A673 (cell line): Measurements from ENCODE around the gene KCNS3. TPM values are rescaled to one million over a fixed set of nuclear protein-coding genes. Genes with fewer than 3 reads are reported as not detected.

ENCODE experiments used
- BruUV-seq: library from RNA; stranded (reverse); fragments of 400-500 nt; replicated peaks from 2 replicates; lab custom pipeline; 2021; lab: Mats Ljungman, UMichigan
- CTCF ChIA-PET: fragments of 300-600 bp; sonication (Branson Sonifier 250); formaldehyde crosslinking; loops from one replicate; lab custom pipeline; 2022; ENCODE audit warnings: antibody characterized with exemption; lab: Charles Lee
- POLR2A ChIA-PET: fragments of 300-600 bp; sonication (Branson Sonifier 250); formaldehyde crosslinking; loops from one replicate; lab custom pipeline; 2022; ENCODE audit warnings: antibody characterized with exemption; ENCODE audit not compliant: low non-redundant PET; lab: Charles Lee
- DNase-seq: peaks from one replicate; pipeline ENCODE4 v3.0.0-alpha.2; 2015; ENCODE audit warnings: low spot score
- H3K27ac ChIP-seq: fragments of 200-600 bp; sonication (generic); 2 replicates; pipeline ENCODE4 v1.5.1; 2016; ENCODE audit warnings: mixed run types, low read depth, mild to moderate bottlenecking, mixed read lengths, antibody characterized with exemption, low read length; ENCODE audit not compliant: poor library complexity, severe bottlenecking
- H3K27me3 ChIP-seq: fragments of 200-600 bp; sonication (generic); replicated peaks from 2 replicates; pipeline ENCODE4 v1.6.1; 2017; ENCODE audit warnings: mixed run types, low read depth, mild to moderate bottlenecking, mixed read lengths, antibody characterized with exemption, low read length; ENCODE audit not compliant: insufficient read depth, poor library complexity
- H3K36me3 ChIP-seq: fragments of 200-600 bp; sonication (generic); 2 replicates; pipeline ENCODE4 v1.6.1; 2016; ENCODE audit warnings: mixed run types, mild to moderate bottlenecking, mixed read lengths, antibody characterized with exemption, low read length; ENCODE audit not compliant: insufficient read depth, poor library complexity, severe bottlenecking
- H3K4me1 ChIP-seq: fragments of 200-600 bp; sonication (generic); 2 replicates; pipeline ENCODE4 v1.6.1; 2017; ENCODE audit warnings: mixed run types, mild to moderate bottlenecking, mixed read lengths, antibody characterized with exemption, low read length; ENCODE audit not compliant: insufficient read depth, poor library complexity, severe bottlenecking
- H3K4me3 ChIP-seq: fragments of 200-600 bp; sonication (generic); 2 replicates; pipeline ENCODE4 v1.5.1; 2016; ENCODE audit warnings: low read depth, mixed run types, mild to moderate bottlenecking, mixed read lengths, low read length; ENCODE audit not compliant: poor library complexity, severe bottlenecking
- H3K9me3 ChIP-seq: fragments of 200-600 bp; sonication (generic); 2 replicates; pipeline ENCODE4 v1.6.1; 2016; ENCODE audit warnings: mixed run types, low read depth, mild to moderate bottlenecking, mixed read lengths, antibody characterized with exemption, low read length; ENCODE audit not compliant: poor library complexity, severe bottlenecking
- CTCF ChIP-seq: fragments of 300-800, 200-600 bp; sonication (generic); conservative IDR thresholded peaks from 2 replicates; pipeline ENCODE4 v1.5.1; 2017; ENCODE audit warnings: low read depth, mild to moderate bottlenecking, antibody characterized with exemption, low read length, moderate library complexity, mixed read lengths
- EZH2 ChIP-seq: fragments of 200-600 bp; sonication (generic); IDR thresholded peaks from 2 replicates; pipeline ENCODE4 v1.6.1; 2017; ENCODE audit warnings: borderline replicate concordance, low read depth, mild to moderate bottlenecking, mixed read lengths, antibody characterized with exemption, low read length; ENCODE audit not compliant: poor library complexity, severe bottlenecking
- intact Hi-C: fragments of 100-400 bp; cut with micrococcal nuclease; formaldehyde crosslinking; loops from one replicate; pipeline ENCODE4 v1.10.0; 2022; ENCODE audit not compliant: unreplicated experiment
- total RNA-seq: library from RNA; stranded (reverse); gene quantifications from 2 replicates; pipeline ENCODE4 v1.2.3, GENCODE V29; 2021

Gene KCNS3
- total RNA-seq, 1 experiment from 2014 or later: 12.7 TPM

- ChIA-PET CTCF (no interaction called here), POLR2A (no interaction called here)
- no peaks in the 10 kb centered on the region for H3K36me3 ChIP-seq
- intact Hi-C loops: no loop called here
- no peaks in the 10 kb centered on the region for H3K27me3 ChIP-seq
- H3K9me3 ChIP-seq: no peaks in the 10 kb centered on the region
- H3K4me3 ChIP-seq: no peak overlapping the region
- no TSS peak for BruUV-seq
- TF ChIP-seq CTCF: no peak
- no peak for TF ChIP-seq EZH2
- H3K27ac ChIP-seq: no peak overlapping the region
- H3K4me1 ChIP-seq: peaks cover 9% of the 10 kb centered on the region
- DNase-seq: no peak
Observed at GRCh38 chr2:17915099-17915498, 36.6 kb downstream of the KCNS3 start.

- DNase-seq: no peak
- no peak overlapping the region for H3K27ac ChIP-seq
- TF ChIP-seq EZH2 (no peak), CTCF (no peak)
- BruUV-seq: no TSS peak
- intact Hi-C loops: no loop called here
- H3K4me3 ChIP-seq: no peak overlapping the region
- ChIA-PET CTCF (no interaction called here), POLR2A (no interaction called here)
- H3K27me3 ChIP-seq: no peaks in the 10 kb centered on the region
- no peaks in the 10 kb centered on the region for H3K36me3 ChIP-seq
- no peaks in the 10 kb centered on the region for H3K9me3 ChIP-seq
- H3K4me1 ChIP-seq: peaks cover 9% of the 10 kb centered on the region
Observed at GRCh38 chr2:17915811-17916518, 37.5 kb downstream of the KCNS3 start.

- H3K9me3 ChIP-seq: no peaks in the 10 kb centered on the region
- H3K4me1 ChIP-seq: peaks cover 9% of the 10 kb centered on the region
- POLR2A ChIA-PET: no interaction called here
- H3K27me3 ChIP-seq: no peaks in the 10 kb centered on the region
- no peak for DNase-seq
- CTCF ChIA-PET: no interaction called here
- intact Hi-C loops: no loop called here
- no peak for TF ChIP-seq CTCF
- no peak for TF ChIP-seq EZH2
- H3K4me3 ChIP-seq: no peak overlapping the region
- BruUV-seq: no TSS peak
- H3K27ac ChIP-seq: no peak overlapping the region
- no peaks in the 10 kb centered on the region for H3K36me3 ChIP-seq
Observed at GRCh38 chr2:17916584-17916983, 38.1 kb downstream of the KCNS3 start.
